Stimulated activated CD4-positive, alpha-beta T cell treated with anti-CD3 and anti-CD28 coated beads, TNF-alpha, amount 100 ng/mL, for 4 hours (primary cell): ENCODE measurements around the gene KRTAP9-3.
"Not testable (repeated sequence)": the region's sequence is repeated elsewhere in the genome, so short reads cannot be mapped to it uniquely, and the experiment has no call there.

Experiments
- DNase-seq, 3 experiments: peaks; one replicate each; pipeline ENCODE4 v3.0.0-alpha.2; 2020; ENCODE audit warnings: low read depth in 3 of 3

KRTAP9-3 gene

GRCh38 chr17:41232399-41233105 is at the start of gene KRTAP9-3:
TSS of gene KRTAP9-3 (plus strand) at chr17:41232449. CDS start at chr17:41232502, 53 bp downstream.
- DNase-seq, result not testable (repeated sequence)

- DNase-seq, result no peak
Measured at GRCh38 chr17:41184480-41184961, 47.7 kb upstream of the KRTAP9-3 start, which contains the start of gene KRTAP4-1. TSS of gene KRTAP4-1 (minus strand) at chr17:41184911. CDS start at chr17:41184854, 57 bp downstream.

DNA sequence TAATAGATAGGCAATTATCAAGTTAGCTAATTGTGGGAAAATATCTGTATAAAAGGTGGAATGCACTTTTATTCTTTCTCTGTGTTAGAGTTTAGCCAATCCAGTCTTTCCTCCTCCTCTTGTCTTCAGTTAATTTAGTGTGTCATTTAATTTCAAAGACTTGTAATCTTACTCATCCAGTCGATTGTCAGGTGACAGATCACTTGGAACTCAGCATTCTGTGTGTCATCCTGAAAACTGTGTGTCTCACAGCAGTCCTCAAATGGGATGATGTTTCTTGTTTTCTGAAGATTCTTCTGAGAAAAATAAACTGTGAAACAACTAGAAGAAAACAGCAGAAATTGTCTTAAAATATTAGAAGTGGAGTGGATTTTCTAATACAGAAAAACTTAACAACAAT is 47.2 kb upstream of the KRTAP9-3 start:
- DNase-seq, result no peak

- DNase-seq, result no peak
Measured at GRCh38 chr17:41186872-41187271, 45.4 kb upstream of the KRTAP9-3 start.

- not testable (repeated sequence) for DNase-seq
Measured at GRCh38 chr17:41189837-41190318, 42.4 kb upstream of the KRTAP9-3 start, which contains the start of gene KRTAP9-1. TSS of gene KRTAP9-1 (plus strand) at chr17:41189887. CDS start at chr17:41189887, 0 bp downstream.

DNA sequence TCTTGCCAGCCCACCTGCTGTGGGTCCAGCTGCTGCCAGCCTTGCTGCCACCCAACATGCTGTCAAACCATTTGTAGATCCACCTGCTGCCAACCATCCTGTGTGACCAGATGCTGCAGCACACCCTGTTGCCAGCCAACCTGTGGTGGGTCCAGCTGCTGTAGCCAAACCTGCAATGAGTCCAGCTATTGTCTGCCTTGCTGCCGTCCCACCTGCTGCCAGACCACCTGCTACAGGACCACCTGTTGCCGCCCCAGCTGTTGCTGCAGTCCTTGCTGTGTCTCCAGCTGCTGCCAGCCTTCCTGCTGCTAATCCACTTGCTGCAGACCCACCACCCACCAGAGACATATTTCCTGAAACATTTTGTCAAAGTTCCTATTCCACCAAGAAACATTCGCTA is 41.9 kb upstream of the KRTAP9-3 start:
- no peak for DNase-seq

GRCh38 chr17:41196068-41196467 is 36.2 kb upstream of the KRTAP9-3 start:
- no peak for DNase-seq

GRCh38 chr17:41199421-41200078 is 32.7 kb upstream of the KRTAP9-3 start:
- DNase-seq, result no peak

- DNase-seq, result no peak
Measured at GRCh38 chr17:41211845-41212466, 20.3 kb upstream of the KRTAP9-3 start.

GRCh38 chr17:41212524-41213169 is 19.6 kb upstream of the KRTAP9-3 start:
- DNase-seq, result no peak

- no peak for DNase-seq
Measured at GRCh38 chr17:41215681-41216080, 16.6 kb upstream of the KRTAP9-3 start.

DNA sequence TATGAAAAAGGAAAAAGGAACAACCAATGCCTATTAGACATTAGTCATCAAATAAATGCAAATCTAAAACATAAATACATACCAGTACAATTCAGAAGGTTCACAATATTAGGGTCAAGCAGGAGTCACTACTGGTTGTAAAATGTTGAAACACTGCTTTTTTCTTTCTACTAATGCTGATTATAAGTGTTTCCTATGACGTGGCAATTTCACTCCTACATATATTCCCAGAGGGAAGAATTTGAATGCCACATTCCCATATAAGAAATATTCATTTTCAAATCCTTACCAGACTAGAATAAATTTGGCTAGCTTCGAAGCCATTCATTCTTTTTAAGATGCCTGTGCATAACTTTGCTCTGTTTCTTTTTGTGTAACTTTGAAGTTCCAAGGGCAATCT is 8.4 kb upstream of the KRTAP9-3 start:
- DNase-seq, result no peak

DNA sequence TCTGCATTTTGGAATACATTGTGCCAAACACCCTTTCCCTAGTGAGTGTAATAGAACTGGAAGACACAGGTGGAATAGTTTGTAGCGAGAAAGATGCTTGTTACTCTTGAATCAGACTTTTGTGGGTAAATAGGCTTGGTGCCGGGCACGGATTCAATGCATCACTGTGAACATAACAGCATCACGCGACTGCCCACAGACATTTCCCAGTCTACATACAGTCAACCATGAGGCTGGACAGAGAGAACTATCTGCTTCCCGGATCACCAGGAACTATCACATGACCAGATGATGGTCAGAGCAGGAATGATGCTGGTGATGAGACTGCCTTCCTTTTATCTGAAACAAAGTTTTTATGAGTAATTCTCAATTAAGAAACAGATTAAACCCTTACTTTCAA is 6.2 kb upstream of the KRTAP9-3 start:
- no peak for DNase-seq

DNA sequence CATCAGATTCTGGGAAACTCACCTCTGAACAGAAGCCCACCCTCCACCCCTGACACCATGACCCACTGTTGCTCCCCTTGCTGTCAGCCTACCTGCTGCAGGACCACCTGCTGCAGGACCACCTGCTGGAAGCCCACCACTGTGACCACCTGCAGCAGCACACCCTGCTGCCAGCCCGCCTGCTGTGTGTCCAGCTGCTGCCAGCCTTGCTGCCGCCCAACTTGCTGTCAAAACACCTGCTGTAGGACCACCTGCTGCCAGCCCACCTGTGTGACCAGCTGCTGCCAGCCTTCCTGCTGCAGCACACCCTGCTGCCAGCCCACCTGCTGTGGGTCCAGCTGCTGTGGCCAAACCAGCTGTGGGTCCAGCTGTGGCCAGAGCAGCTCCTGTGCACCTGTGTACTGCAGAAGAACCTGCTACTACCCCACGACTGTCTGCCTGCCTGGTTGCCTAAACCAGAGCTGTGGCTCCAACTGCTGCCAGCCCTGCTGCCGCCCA is 5.6 kb upstream of the KRTAP9-3 start, which contains the start of gene KRTAP9-2:
KRTAP9-2 (plus strand) TSS at position 51 of the 498 bp plus-strand sequence; CDS start at position 58, 7 bp downstream.
- not testable (repeated sequence) for DNase-seq

DNA sequence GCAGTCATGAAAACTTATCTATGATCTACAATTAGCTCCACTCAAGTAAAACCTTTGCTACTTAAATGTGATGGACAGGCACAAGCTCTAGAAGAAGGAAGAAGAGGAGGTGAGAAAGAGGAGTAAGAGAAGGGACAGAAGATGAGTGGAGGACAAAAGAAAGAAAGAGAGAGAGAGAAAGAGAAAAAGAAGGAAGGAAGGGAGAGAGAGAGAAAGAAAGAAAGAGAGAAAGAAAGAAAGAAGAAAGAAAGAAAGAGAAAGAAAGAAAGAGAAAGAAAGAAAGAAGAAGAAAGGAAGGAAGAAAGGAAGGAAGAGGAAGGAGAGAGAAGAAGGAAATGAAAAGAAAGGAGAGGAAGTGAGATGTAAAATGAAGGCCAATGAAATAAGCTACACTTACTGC is 2.2 kb upstream of the KRTAP9-3 start:
- no peak for DNase-seq

DNA sequence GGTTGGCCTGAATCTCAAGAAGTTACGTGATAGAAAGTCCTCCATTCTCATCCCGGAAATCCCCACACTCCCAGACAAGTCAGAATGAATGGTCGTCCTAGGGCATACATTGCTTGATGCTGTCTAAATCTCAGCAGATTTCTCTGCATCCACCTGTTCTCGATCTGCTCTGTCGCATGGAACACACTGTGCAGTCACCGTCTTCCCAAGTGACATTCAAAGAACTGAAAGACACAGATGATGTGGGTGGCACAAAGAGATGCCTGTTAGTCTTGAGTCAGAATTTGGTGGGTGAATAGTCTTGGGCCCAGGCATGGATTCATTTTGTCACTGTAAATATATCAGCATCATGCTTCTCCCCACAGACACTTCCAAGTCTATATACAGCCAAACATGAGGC is 518 bp upstream of the KRTAP9-3 start:
- DNase-seq, result no peak

GRCh38 chr17:41237116-41237515 is 4.9 kb downstream of the KRTAP9-3 start:
- DNase-seq, result not testable (repeated sequence)

GRCh38 chr17:41237949-41238437 is 5.7 kb downstream of the KRTAP9-3 start, which contains the start of gene KRTAP9-8:
TSS of gene KRTAP9-8 (plus strand) at chr17:41237999. CDS start at chr17:41238052, 53 bp downstream.
- DNase-seq, result not testable (repeated sequence)

GRCh38 chr17:41246995-41247787 is 14.9 kb downstream of the KRTAP9-3 start:
- not testable (repeated sequence) for DNase-seq

GRCh38 chr17:41249637-41250240 is 17.5 kb downstream of the KRTAP9-3 start, which contains the start of gene KRTAP9-4:
TSS of gene KRTAP9-4 (plus strand) at chr17:41249687. CDS start at chr17:41249721, 34 bp downstream.
- not testable (repeated sequence) for DNase-seq
